Esophagus squamous epithelium (tissue), 5 donors: ENCODE measurements around the gene PRSS57. TPM values are rescaled to one million over a fixed set of nuclear protein-coding genes. Genes with fewer than 3 reads are reported as not detected.

ENCODE experiments used
- DNase-seq: peaks from one replicate; lab custom pipeline; 2025; lab: John Stamatoyannopoulos, UW
- H3K27ac ChIP-seq, 4 donors: fragments of 200-600 bp; sonication (generic); one replicate each; pipeline ENCODE4 v1.5.1; 2016 to 2019; ENCODE audit warnings: mild to moderate bottlenecking in 1 of 4
- H3K27me3 ChIP-seq, 4 donors: fragments of 200-600 bp; sonication (generic); 1 replicate in 3 of 4; 2 replicates in 1 of 4; pipeline versions ENCODE4 v1.5.1 to v1.6.0; 2017 to 2021; ENCODE audit warnings: antibody characterized with exemption in 1 of 4
- H3K36me3 ChIP-seq, 3 donors: fragments of 200-600 bp; sonication (generic); one replicate each; pipeline ENCODE4 v1.5.1; 2016 to 2019
- H3K4me1 ChIP-seq, 3 donors: fragments of 200-600 bp; sonication (generic); one replicate each; pipeline ENCODE4 v1.5.1; 2017 to 2019
- H3K4me3 ChIP-seq, 4 donors: fragments of 200-600 bp; sonication (generic); 1 replicate in 3 of 4; 2 replicates in 1 of 4; pipeline ENCODE4 v1.5.1; 2016 to 2019; ENCODE audit warnings: mild to moderate bottlenecking in 2 of 4, moderate library complexity in 1 of 4
- H3K9me3 ChIP-seq, 3 donors: fragments of 200-600 bp; sonication (generic); one replicate each; pipeline ENCODE4 v1.5.1; 2016 to 2019
- CTCF ChIP-seq, 6 experiments: fragments of 450-650 bp in 4 of 6; fragments of 200-600 bp in 2 of 6; sonication (generic) in 2 of 6; IDR thresholded peaks; one replicate each; pipeline ENCODE4 v1.5.1; 2016 to 2019; ENCODE audit warnings: antibody characterized with exemption in 6 of 6, mild to moderate bottlenecking in 4 of 6, moderate library complexity in 4 of 6
- POLR2A ChIP-seq, 4 donors: fragments of 450-650 bp; IDR thresholded peaks; one replicate each; pipeline ENCODE4 v1.6.1; 2017; ENCODE audit warnings: antibody characterized with exemption in 4 of 4, mild to moderate bottlenecking in 4 of 4, moderate library complexity in 3 of 4
- WGBS, 2 donors: methylation state at CpG; one replicate each; pipeline ENCODE4 v1.1.5; 2018; 5-methylcytosine and 5-hydroxymethylcytosine counted together
- intact Hi-C: fragments of 100-400 bp; cut with DNase I; formaldehyde crosslinking; loops from one replicate; pipeline ENCODE4 v1.15.0; 2022
- total RNA-seq, 4 donors: library from RNA; depleted of rRNA; stranded (reverse); fragments of >200 nt; gene quantifications; one replicate each; pipeline ENCODE4 v1.1.0, GENCODE V29; 2016
- donor health status: DM: yes; HTN: yes; CAD: no.

Gene PRSS57
- total RNA-seq, 4 donors from 2014 or later = not detected

- TF ChIP-seq POLR2A (IDR thresholded peaks at IDR 0.05) (no peak), CTCF (IDR thresholded peaks at IDR 0.05) (peak; percentile 82 to 95 (median 92))
- intact Hi-C loops = loop anchor here (5.0 kb wide), 1 partner anchor 67 kb away; no protein-coding TSS in a partner anchor
- no peak for DNase-seq
- Histone ChIP-seq H3K27ac (peak overlapping the region in 2 of 4 donors; percentile 15 to 97), H3K4me3 (peak overlapping the region in 3 of 4 donors; percentile 3 to 55 (median 15)), H3K27me3 (no peaks in the 10 kb centered on the region), H3K36me3 (no peaks in the 10 kb centered on the region), H3K4me1 (peaks cover 28 to 44% (median 34%) of the 10 kb centered on the region in 3 donors), H3K9me3 (no peaks in the 10 kb centered on the region)
- WGBS, 2 donors = 5 to 12% methylated on average over 7 to 10 of the region's 24 CpGs
Observed at GRCh38 chr19:664913-665443, 30.3 kb downstream of the PRSS57 start.

- H3K27me3 ChIP-seq = no peaks in the 10 kb centered on the region
- H3K9me3 ChIP-seq = no peaks in the 10 kb centered on the region
- H3K4me1 ChIP-seq = peaks cover 41 to 57% (median 45%) of the 10 kb centered on the region in 3 donors
- H3K4me3 ChIP-seq = peak overlapping the region; percentile 17 to 100 (median 92)
- H3K27ac ChIP-seq = peak overlapping the region; percentile 97 to 99 (median 98)
- intact Hi-C loops = no loop called here
- no peaks in the 10 kb centered on the region for H3K36me3 ChIP-seq
- TF ChIP-seq POLR2A (IDR thresholded peaks at IDR 0.05) = no peak
- peak in 1 of 6 experiments; percentile 5 for TF ChIP-seq CTCF (IDR thresholded peaks at IDR 0.05)
- 23 to 24% methylated on average over 7 to 9 of the region's 18 CpGs for WGBS, 2 donors
- no peak for DNase-seq
Observed at GRCh38 chr19:663682-664117, 31.6 kb downstream of the PRSS57 start.

- intact Hi-C loops = no loop called here
Observed at GRCh38 chr19:662962-663681, 32.1 kb downstream of the PRSS57 start, which contains the start of gene RNF126. TSS of gene RNF126 (minus strand) at chr19:663214. CDS start at chr19:663121, 93 bp downstream.

GRCh38 chr19:662207-662961, 32.9 kb downstream of the PRSS57 start:
- peaks cover 52 to 70% (median 58%) of the 10 kb centered on the region in 3 donors for H3K4me1 ChIP-seq
- H3K27ac ChIP-seq = peak overlapping the region; percentile 93 to 99 (median 98)
- H3K36me3 ChIP-seq = peaks cover 0 to 13% (median 0%) of the 10 kb centered on the region in 3 donors
- 0 to 1% methylated on average over 5 to 13 of the region's 81 CpGs for WGBS, 2 donors
- no peaks in the 10 kb centered on the region for H3K27me3 ChIP-seq
- TF ChIP-seq POLR2A (IDR thresholded peaks at IDR 0.05) = peak in 1 of 4 donors; percentile 41
- TF ChIP-seq CTCF (IDR thresholded peaks at IDR 0.05) = no peak
- no peak for DNase-seq
- intact Hi-C loops = no loop called here
- H3K9me3 ChIP-seq = no peaks in the 10 kb centered on the region
- peak overlapping the region; percentile 85 to 100 (median 98) for H3K4me3 ChIP-seq

More at GRCh38 chr19:662962-663681, 32.1 kb downstream of the PRSS57 start, which contains the start of gene RNF126:
- 1% methylated on average over 17 to 20 of the region's 97 CpGs for WGBS, 2 donors
- no peaks in the 10 kb centered on the region for H3K9me3 ChIP-seq
- H3K4me3 ChIP-seq = peak within 1 kb of the TSS; percentile 85 to 100 (median 98)
- TF ChIP-seq POLR2A (IDR thresholded peaks at IDR 0.05) (peak in 3 of 4 donors; percentile 32 to 76 (median 75)), CTCF (IDR thresholded peaks at IDR 0.05) (no peak)
- peak within 1 kb of the TSS; percentile 97 to 99 (median 98) for H3K27ac ChIP-seq
- peak; percentile 46 for DNase-seq
- H3K36me3 ChIP-seq = peaks cover 0 to 6% (median 0%) of the 10 kb centered on the region in 3 donors
- H3K27me3 ChIP-seq = no peaks in the 10 kb centered on the region
- peaks cover 47 to 63% (median 50%) of the 10 kb centered on the region in 3 donors for H3K4me1 ChIP-seq
